Uterus (tissue), 2 donors: Measurements from ENCODE around the gene GTSE1.

Experiments
- CTCF ChIP-seq, 4 experiments: fragments of 200-600 bp in 2 of 4; fragments of 450-650 bp in 2 of 4; sonication (generic) in 2 of 4; IDR thresholded peaks; one replicate each; pipeline ENCODE4 v1.5.1; 2016 to 2019; ENCODE audit warnings: antibody characterized with exemption in 4 of 4, mild to moderate bottlenecking in 2 of 4, moderate library complexity in 1 of 4
- POLR2A ChIP-seq, 2 donors: fragments of 450-650 bp; IDR thresholded peaks; one replicate each; pipeline ENCODE4 v1.6.1; 2016; ENCODE audit warnings: antibody characterized with exemption in 2 of 2, mild to moderate bottlenecking in 1 of 2, moderate library complexity in 1 of 2

GRCh38 chr22:46356496-46357480 lies 60.1 kb downstream of the GTSE1 start:
- TF ChIP-seq CTCF (IDR thresholded peaks at IDR 0.05): no peak
- no peak for TF ChIP-seq POLR2A (IDR thresholded peaks at IDR 0.05)
